A549 (cell line): ENCODE data around the gene ABCC1.

Source experiments
- EP300 ChIP-seq, 2 experiments: fragments of >200 bp; sonication (Bioruptor Twin); formaldehyde crosslinking; IDR thresholded peaks; 2 replicates in 1 of 2; 3 replicates in 1 of 2; pipeline ENCODE4 v1.6.1; 2016 to 2017
- NR3C1 ChIP-seq: fragments of >200 bp; sonication (Bioruptor Twin); formaldehyde crosslinking; IDR thresholded peaks from 3 replicates; pipeline ENCODE4 v1.6.1; 2017
- POLR2A ChIP-seq: IDR thresholded peaks from 2 replicates; pipeline ENCODE4 v1.6.1; 2012; ENCODE audit warnings: mild to moderate bottlenecking, low read length
- RAD21 ChIP-seq, 2 experiments: fragments of >200 bp in 1 of 2; sonication (Bioruptor Twin) in 1 of 2; formaldehyde crosslinking in 1 of 2; IDR thresholded peaks in 1 of 2; conservative IDR thresholded peaks in 1 of 2; 2 replicates in 1 of 2; 3 replicates in 1 of 2; pipeline ENCODE4 v1.6.1; 2012 to 2018; ENCODE audit warnings: inconsistent platforms in 1 of 2
- TF ChIP-seq, protein P1 (sequence below): fragments of >200 bp; sonication (Bioruptor Twin); formaldehyde crosslinking; IDR thresholded peaks from 3 replicates; pipeline ENCODE4 v1.5.1; 2016
- TF ChIP-seq, protein P2 (sequence below): IDR thresholded peaks from 2 replicates; pipeline ENCODE4 v1.6.1; 2012

DNA sequence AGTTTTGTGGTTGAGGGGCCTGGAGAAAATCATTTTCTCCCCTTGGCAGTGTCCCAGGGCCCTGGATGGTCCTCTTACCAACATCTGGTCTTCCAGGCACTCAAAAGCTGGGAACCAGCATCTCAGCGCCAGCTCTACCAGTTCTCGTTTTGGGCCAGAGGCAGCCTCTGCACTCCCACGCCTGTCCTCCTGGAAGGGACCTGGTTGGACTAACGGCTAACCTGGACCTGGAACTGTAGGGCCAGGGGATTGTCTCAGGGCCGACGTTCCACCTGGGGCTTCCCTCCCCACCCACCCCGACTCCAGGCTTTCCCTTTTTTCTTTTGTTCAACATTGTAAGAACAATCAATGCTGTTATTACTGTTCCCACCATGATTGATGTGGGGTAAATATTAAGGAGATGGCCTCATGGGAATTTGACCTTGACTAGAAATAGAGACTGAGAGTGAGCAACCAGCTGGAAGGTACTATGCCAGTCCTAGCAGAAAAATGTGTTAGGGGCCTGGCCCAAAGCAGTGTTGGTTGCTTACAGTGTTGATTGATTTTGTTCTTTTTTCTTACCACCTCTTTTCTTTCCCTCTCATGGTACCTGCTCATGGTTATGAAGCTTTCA, 192.5 kb downstream of the ABCC1 start:
- TF ChIP-seq, protein P1, sequence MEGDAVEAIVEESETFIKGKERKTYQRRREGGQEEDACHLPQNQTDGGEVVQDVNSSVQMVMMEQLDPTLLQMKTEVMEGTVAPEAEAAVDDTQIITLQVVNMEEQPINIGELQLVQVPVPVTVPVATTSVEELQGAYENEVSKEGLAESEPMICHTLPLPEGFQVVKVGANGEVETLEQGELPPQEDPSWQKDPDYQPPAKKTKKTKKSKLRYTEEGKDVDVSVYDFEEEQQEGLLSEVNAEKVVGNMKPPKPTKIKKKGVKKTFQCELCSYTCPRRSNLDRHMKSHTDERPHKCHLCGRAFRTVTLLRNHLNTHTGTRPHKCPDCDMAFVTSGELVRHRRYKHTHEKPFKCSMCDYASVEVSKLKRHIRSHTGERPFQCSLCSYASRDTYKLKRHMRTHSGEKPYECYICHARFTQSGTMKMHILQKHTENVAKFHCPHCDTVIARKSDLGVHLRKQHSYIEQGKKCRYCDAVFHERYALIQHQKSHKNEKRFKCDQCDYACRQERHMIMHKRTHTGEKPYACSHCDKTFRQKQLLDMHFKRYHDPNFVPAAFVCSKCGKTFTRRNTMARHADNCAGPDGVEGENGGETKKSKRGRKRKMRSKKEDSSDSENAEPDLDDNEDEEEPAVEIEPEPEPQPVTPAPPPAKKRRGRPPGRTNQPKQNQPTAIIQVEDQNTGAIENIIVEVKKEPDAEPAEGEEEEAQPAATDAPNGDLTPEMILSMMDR = no peak
- TF ChIP-seq RAD21 (conservative IDR thresholded peaks at IDR 0.05 in 1 of 2, IDR thresholded peaks at IDR 0.05 in 1 of 2) (no peak), NR3C1 (no peak), EP300 (IDR thresholded peaks at IDR 0.05) (no peak), POLR2A (no peak)
- TF ChIP-seq, protein P2, sequence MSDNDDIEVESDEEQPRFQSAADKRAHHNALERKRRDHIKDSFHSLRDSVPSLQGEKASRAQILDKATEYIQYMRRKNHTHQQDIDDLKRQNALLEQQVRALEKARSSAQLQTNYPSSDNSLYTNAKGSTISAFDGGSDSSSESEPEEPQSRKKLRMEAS = no peak
